SK-N-SH treated with all-trans-retinoic acid at 6 μM for 48 hours (cell line): ENCODE data around the gene SPNS1.

Experiments
- ATAC-seq: fragments of 200-7000 bp; cut with Tn5 transposase; 3 replicates; pipeline ENCODE4 v1.9.1; 2020; ENCODE audit warnings: mild to moderate bottlenecking, moderate library complexity
- ARNTL ChIP-seq: fragments of 450-650 bp; formaldehyde crosslinking; IDR thresholded peaks from 2 replicates; pipeline ENCODE4 v1.5.0; 2020; ENCODE audit warnings: low read depth, mild to moderate bottlenecking, moderate library complexity, borderline replicate concordance
- BACH2 ChIP-seq: fragments of 250-450 bp; sonication (Bioruptor Pico); IDR thresholded peaks from 2 replicates; pipeline ENCODE4 v1.9.0; 2021; ENCODE audit warnings: mild to moderate bottlenecking, borderline replicate concordance
- CSDC2 ChIP-seq: fragments of 250-450 bp; sonication (Bioruptor Pico); IDR thresholded peaks from 2 replicates; pipeline ENCODE4 v1.5.0; 2020; ENCODE audit warnings: mild to moderate bottlenecking, moderate library complexity
- ESRRG ChIP-seq: fragments of 250-450 bp; sonication (Bioruptor Pico); IDR thresholded peaks from 2 replicates; pipeline ENCODE4 v1.6.1; 2021; ENCODE audit warnings: mild to moderate bottlenecking
- ISL1 ChIP-seq: fragments of 250-450 bp; sonication (Bioruptor Pico); IDR thresholded peaks from 2 replicates; pipeline ENCODE4 v2.1.2; 2022; ENCODE audit warnings: mild to moderate bottlenecking, moderate library complexity
- OSR1 ChIP-seq: fragments of 250-450 bp; sonication (Bioruptor Pico); IDR thresholded peaks from 2 replicates; pipeline ENCODE4 v1.8.0; 2022; ENCODE audit warnings: moderate library complexity, mild to moderate bottlenecking, inconsistent platforms
- PPARA ChIP-seq: fragments of 250-450 bp; sonication (Bioruptor Pico); IDR thresholded peaks from 2 replicates; pipeline ENCODE4 v1.5.0; 2020; ENCODE audit warnings: mild to moderate bottlenecking, borderline replicate concordance
- RARB ChIP-seq: fragments of 250-450 bp; sonication (Bioruptor Pico); IDR thresholded peaks from 2 replicates; pipeline ENCODE4 v1.8.0; 2021; ENCODE audit warnings: mild to moderate bottlenecking, moderate library complexity
- SNAI2 ChIP-seq: fragments of 250-450 bp; sonication (Bioruptor Pico); IDR thresholded peaks from 2 replicates; pipeline ENCODE4 v1.5.0; 2020; ENCODE audit warnings: mild to moderate bottlenecking, moderate library complexity
- TCF4 ChIP-seq: fragments of 250-450 bp; sonication (Bioruptor Pico); IDR thresholded peaks from 2 replicates; pipeline ENCODE4 v1.8.0; 2021; ENCODE audit warnings: mild to moderate bottlenecking, moderate library complexity, borderline replicate concordance
- TOX ChIP-seq: fragments of 250-450 bp; sonication (Bioruptor Pico); IDR thresholded peaks from 2 replicates; pipeline ENCODE4 v1.8.0; 2021; ENCODE audit warnings: mild to moderate bottlenecking, moderate library complexity, borderline replicate concordance
- ZC3H10 ChIP-seq: fragments of 250-450 bp; sonication (Bioruptor Pico); IDR thresholded peaks from 2 replicates; pipeline ENCODE4 v1.5.1; 2021; ENCODE audit warnings: mild to moderate bottlenecking, moderate library complexity
- ZFP3 ChIP-seq: fragments of 250-450 bp; sonication (Bioruptor Pico); IDR thresholded peaks from 2 replicates; pipeline ENCODE4 v1.5.0; 2020; ENCODE audit warnings: mild to moderate bottlenecking, moderate library complexity
- ZFP30 ChIP-seq: fragments of 450-650 bp; formaldehyde crosslinking; IDR thresholded peaks from 2 replicates; pipeline ENCODE4 v1.5.0; 2022; ENCODE audit warnings: mild to moderate bottlenecking, moderate library complexity
- ZNF565 ChIP-seq: fragments of 450-650 bp; formaldehyde crosslinking; conservative IDR thresholded peaks from 2 replicates; pipeline ENCODE4 v1.5.0; 2020; ENCODE audit warnings: low read depth, mild to moderate bottlenecking, moderate library complexity
- ZNF70 ChIP-seq: fragments of 450-650 bp; formaldehyde crosslinking; IDR thresholded peaks from 2 replicates; pipeline ENCODE4 v1.5.0; 2020; ENCODE audit warnings: mild to moderate bottlenecking, moderate library complexity
- ZNF8 ChIP-seq: fragments of 450-650 bp; formaldehyde crosslinking; IDR thresholded peaks from 2 replicates; pipeline ENCODE4 v1.5.0; 2020; ENCODE audit warnings: mild to moderate bottlenecking, moderate library complexity
- TF ChIP-seq, protein P1 (sequence below): fragments of 250-450 bp; sonication (Bioruptor Pico); IDR thresholded peaks from 2 replicates; pipeline ENCODE4 v1.5.0; 2020; ENCODE audit warnings: mild to moderate bottlenecking, moderate library complexity
- TF ChIP-seq, protein P2 (sequence below): fragments of 250-450 bp; sonication (Bioruptor Pico); IDR thresholded peaks from 2 replicates; pipeline ENCODE4 v1.8.0; 2021; ENCODE audit warnings: low read depth, mild to moderate bottlenecking, moderate library complexity, borderline replicate concordance
- TF ChIP-seq, protein P3 (sequence below): fragments of 250-450 bp; sonication (Bioruptor Pico); IDR thresholded peaks from 2 replicates; pipeline ENCODE4 v1.5.1; 2021; ENCODE audit warnings: mild to moderate bottlenecking, moderate library complexity
- TF ChIP-seq, protein P4 (sequence below): fragments of 250-450 bp; sonication (Bioruptor Pico); IDR thresholded peaks from 2 replicates; pipeline ENCODE4 v1.8.0; 2020; ENCODE audit warnings: mild to moderate bottlenecking, moderate library complexity, borderline replicate concordance
- TF ChIP-seq, protein P5 (sequence below): fragments of 250-450 bp; sonication (Bioruptor Pico); IDR thresholded peaks from 2 replicates; pipeline ENCODE4 v1.5.1; 2020; ENCODE audit warnings: low read depth, mild to moderate bottlenecking, moderate library complexity

Gene SPNS1

DNA sequence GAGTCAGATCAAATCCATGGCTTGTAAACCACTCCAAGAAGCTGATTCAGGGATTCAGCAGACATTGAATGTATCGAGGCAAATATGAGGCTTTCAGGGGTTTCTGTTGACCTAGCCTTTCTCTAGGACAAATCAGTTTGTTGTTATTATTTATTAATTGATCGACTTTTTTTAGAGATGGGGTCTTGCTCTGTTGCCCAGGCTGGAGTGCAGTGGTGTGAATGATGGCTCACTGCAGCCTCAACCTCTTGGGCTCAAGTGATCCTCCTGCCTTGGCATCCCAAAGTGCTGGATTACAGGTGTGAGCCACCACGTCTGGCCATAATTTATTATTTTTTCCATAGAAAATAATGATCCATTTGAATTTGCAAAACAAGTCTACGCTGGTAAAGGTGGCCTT is 37.3 kb downstream of the SPNS1 start:
- TF ChIP-seq OSR1 (CRISPR knock-in tag) (no peak), ZNF565 (CRISPR knock-in tag) (no peak), ZC3H10 (CRISPR knock-in tag) (no peak), ZNF70 (CRISPR knock-in tag) (no peak), PPARA (CRISPR knock-in tag) (no peak), TCF4 (CRISPR knock-in tag) (no peak), SNAI2 (CRISPR knock-in tag) (no peak), ARNTL (no peak)
- TF ChIP-seq, protein P1, sequence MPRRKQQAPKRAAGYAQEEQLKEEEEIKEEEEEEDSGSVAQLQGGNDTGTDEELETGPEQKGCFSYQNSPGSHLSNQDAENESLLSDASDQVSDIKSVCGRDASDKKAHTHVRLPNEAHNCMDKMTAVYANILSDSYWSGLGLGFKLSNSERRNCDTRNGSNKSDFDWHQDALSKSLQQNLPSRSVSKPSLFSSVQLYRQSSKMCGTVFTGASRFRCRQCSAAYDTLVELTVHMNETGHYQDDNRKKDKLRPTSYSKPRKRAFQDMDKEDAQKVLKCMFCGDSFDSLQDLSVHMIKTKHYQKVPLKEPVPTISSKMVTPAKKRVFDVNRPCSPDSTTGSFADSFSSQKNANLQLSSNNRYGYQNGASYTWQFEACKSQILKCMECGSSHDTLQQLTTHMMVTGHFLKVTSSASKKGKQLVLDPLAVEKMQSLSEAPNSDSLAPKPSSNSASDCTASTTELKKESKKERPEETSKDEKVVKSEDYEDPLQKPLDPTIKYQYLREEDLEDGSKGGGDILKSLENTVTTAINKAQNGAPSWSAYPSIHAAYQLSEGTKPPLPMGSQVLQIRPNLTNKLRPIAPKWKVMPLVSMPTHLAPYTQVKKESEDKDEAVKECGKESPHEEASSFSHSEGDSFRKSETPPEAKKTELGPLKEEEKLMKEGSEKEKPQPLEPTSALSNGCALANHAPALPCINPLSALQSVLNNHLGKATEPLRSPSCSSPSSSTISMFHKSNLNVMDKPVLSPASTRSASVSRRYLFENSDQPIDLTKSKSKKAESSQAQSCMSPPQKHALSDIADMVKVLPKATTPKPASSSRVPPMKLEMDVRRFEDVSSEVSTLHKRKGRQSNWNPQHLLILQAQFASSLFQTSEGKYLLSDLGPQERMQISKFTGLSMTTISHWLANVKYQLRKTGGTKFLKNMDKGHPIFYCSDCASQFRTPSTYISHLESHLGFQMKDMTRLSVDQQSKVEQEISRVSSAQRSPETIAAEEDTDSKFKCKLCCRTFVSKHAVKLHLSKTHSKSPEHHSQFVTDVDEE = no peak
- TF ChIP-seq, all 23 proteins: peak for 0
- ATAC-seq = no peak

DNA sequence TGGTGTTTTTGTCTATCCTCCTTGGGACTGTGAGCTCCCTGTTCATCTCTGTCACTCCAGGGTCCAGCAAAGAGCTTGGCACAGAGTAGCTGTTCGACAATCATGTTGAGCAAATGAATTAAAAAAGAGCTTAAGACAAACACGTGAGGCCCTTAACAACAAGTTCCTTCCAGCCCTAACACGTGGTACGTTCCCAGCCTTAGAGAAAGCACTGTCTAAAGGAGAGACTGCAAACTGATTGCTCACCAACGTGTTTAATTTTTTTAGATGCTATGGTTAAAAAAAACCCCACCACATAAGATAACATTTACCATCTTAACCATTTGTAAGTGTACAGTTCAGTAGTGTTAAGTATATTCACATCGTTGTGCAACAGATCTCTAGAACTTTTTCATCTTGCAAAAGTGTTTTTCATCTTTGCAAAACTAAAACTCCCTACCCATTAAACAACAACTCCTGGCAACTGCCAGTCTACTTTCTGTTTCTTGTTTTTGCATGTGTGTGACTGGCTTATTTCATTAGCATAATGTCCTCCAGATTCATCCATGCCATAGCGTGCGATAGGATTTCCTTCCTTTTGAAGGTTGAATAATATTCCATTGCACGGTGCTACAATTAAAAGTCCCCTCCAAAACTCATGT is 38.5 kb downstream of the SPNS1 start:
- TF ChIP-seq ZNF565 (CRISPR knock-in tag) = no peak
- ATAC-seq = no peak

DNA sequence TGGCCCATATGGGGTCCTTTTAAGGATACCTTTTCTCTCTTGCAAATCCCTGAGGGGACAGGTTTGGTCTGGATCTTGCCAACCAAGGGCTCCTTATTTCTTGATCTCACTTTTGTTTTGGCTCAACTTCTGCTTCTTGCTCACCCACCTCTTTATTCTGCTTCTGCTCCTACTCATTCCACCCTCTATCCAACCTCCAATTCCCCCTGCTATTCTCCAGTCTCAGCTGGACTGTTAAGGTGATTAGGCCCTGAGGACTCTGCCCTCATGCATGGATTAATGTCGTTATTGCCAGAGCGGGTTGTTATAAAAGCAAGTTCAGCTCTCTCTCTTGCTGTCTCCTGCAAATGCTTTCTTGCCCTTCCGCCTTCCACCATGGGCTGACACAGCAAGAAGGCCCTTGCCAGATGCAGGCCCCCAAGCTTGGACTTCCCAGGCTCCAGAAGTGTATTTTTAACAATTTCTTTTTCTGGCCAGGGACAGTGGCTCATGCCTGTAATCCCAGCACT is 40.0 kb downstream of the SPNS1 start:
- ATAC-seq = no peak
- TF ChIP-seq PPARA (CRISPR knock-in tag) (no peak), ESRRG (CRISPR knock-in tag) (no peak), ZNF565 (CRISPR knock-in tag) (no peak), TOX (no peak), ZNF70 (CRISPR knock-in tag) (no peak), CSDC2 (no peak), ZFP30 (CRISPR knock-in tag) (no peak), BACH2 (CRISPR knock-in tag) (no peak), ZFP3 (CRISPR knock-in tag) (no peak), ISL1 (CRISPR knock-in tag) (no peak), ZNF8 (CRISPR knock-in tag) (no peak), RARB (CRISPR knock-in tag) (no peak), OSR1 (CRISPR knock-in tag) (no peak), TCF4 (CRISPR knock-in tag) (no peak)
- TF ChIP-seq, protein P2, sequence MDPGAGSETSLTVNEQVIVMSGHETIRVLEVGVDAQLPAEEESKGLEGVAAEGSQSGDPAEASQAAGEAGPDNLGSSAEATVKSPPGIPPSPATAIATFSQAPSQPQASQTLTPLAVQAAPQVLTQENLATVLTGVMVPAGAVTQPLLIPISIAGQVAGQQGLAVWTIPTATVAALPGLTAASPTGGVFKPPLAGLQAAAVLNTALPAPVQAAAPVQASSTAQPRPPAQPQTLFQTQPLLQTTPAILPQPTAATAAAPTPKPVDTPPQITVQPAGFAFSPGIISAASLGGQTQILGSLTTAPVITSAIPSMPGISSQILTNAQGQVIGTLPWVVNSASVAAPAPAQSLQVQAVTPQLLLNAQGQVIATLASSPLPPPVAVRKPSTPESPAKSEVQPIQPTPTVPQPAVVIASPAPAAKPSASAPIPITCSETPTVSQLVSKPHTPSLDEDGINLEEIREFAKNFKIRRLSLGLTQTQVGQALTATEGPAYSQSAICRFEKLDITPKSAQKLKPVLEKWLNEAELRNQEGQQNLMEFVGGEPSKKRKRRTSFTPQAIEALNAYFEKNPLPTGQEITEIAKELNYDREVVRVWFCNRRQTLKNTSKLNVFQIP (CRISPR knock-in tag) = no peak
- TF ChIP-seq, protein P3, sequence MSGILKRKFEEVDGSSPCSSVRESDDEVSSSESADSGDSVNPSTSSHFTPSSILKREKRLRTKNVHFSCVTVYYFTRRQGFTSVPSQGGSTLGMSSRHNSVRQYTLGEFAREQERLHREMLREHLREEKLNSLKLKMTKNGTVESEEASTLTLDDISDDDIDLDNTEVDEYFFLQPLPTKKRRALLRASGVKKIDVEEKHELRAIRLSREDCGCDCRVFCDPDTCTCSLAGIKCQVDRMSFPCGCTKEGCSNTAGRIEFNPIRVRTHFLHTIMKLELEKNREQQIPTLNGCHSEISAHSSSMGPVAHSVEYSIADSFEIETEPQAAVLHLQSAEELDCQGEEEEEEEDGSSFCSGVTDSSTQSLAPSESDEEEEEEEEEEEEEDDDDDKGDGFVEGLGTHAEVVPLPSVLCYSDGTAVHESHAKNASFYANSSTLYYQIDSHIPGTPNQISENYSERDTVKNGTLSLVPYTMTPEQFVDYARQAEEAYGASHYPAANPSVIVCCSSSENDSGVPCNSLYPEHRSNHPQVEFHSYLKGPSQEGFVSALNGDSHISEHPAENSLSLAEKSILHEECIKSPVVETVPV (CRISPR knock-in tag) = no peak
- TF ChIP-seq, protein P4, sequence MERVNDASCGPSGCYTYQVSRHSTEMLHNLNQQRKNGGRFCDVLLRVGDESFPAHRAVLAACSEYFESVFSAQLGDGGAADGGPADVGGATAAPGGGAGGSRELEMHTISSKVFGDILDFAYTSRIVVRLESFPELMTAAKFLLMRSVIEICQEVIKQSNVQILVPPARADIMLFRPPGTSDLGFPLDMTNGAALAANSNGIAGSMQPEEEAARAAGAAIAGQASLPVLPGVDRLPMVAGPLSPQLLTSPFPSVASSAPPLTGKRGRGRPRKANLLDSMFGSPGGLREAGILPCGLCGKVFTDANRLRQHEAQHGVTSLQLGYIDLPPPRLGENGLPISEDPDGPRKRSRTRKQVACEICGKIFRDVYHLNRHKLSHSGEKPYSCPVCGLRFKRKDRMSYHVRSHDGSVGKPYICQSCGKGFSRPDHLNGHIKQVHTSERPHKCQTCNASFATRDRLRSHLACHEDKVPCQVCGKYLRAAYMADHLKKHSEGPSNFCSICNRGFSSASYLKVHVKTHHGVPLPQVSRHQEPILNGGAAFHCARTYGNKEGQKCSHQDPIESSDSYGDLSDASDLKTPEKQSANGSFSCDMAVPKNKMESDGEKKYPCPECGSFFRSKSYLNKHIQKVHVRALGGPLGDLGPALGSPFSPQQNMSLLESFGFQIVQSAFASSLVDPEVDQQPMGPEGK (CRISPR knock-in tag) = no peak
- TF ChIP-seq, protein P5, sequence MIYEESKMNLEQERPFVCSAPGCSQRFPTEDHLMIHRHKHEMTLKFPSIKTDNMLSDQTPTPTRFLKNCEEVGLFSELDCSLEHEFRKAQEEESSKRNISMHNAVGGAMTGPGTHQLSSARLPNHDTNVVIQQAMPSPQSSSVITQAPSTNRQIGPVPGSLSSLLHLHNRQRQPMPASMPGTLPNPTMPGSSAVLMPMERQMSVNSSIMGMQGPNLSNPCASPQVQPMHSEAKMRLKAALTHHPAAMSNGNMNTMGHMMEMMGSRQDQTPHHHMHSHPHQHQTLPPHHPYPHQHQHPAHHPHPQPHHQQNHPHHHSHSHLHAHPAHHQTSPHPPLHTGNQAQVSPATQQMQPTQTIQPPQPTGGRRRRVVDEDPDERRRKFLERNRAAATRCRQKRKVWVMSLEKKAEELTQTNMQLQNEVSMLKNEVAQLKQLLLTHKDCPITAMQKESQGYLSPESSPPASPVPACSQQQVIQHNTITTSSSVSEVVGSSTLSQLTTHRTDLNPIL (CRISPR knock-in tag) = no peak
- TF ChIP-seq, all 23 proteins: peak for 0
